ENCODE data around the gene DNAJC12.

DNAJC12 gene

GRCh38 chr10:67760272-67760671 is 77.7 kb downstream of the DNAJC12 start:
- no peak for DNase-seq

Measured in inflammatory macrophage treated with lipopolysaccharide for 1 hour (primary cell).